ENCODE results near the gene CNTN1.
A peak's percentile ranks its signal among the peaks of the same experiment; 100 is the strongest.
"Not testable (repeated sequence)": the region's sequence is repeated elsewhere in the genome, so short reads cannot be mapped to it uniquely, and the experiment has no call there.

CNTN1 gene

DNA sequence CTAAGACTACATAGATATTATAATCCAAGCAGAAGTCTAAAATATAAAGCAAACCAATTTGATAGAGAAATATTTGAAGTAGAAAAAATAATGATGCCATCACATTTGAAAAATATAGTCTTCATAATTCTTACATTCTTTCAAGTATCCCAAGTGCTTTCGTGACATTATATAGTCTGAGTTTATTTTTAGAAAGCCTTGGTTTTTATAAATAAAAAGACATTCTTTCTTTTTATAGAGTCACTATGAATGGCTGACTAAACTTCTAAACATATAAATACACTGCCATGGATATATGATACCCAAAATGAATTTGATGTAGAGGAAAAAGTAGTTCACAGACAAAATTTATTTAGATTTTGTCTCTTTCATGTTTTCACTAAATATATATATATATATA lies 360.8 kb downstream of the CNTN1 start:
- no peak for DNase-seq

DNA sequence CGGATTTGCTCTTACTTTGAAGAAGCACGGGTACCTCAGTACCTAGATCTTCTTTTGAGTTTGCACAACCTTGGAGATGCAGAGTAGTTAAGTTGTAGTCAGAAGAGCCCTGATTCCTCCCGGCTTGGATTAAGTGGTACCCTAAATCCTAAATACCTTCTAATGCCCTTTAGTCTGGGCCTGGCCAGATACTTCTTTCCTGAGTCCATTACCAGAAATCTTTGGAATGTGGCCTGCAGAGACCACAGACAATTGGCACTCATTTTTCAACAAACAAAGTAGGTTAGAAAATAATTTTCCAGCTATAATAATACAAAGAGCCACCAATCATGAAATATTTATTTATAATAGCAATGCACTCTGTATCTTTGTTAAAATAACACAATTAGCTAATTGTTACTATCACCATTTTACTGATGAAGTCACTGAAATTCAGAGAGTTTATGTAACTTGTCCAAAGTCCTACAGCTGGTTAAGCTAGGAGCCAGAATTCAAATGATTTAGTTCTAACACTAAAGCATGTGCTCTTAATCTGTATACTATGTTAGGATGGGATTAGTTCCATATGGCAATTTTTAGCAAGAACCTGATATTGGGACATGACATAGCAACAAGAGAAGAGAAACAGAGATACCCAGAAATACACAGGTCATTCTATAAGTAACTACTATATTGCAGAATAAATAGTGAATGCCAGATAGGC lies 363.8 kb downstream of the CNTN1 start:
- DNase-seq: no peak

DNA sequence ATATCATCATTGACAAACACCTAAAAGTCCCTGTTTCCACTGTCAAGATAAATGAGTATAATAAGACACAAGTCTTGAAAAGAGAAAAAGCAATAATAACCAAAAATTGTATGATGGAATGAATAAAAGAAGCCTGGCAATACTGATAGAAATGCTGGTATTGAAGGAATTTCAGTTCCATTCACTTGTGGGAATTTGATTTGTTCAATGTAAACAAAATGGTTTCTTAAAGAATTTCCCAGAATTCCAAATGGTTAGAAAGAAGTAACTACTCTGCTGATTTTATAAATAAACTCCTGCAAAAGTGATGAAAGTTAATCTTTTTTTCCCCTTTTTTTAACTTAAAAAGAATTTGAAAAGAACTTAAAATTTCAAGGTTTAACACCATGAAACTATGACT lies 366.0 kb downstream of the CNTN1 start:
- DNase-seq: no peak

DNA sequence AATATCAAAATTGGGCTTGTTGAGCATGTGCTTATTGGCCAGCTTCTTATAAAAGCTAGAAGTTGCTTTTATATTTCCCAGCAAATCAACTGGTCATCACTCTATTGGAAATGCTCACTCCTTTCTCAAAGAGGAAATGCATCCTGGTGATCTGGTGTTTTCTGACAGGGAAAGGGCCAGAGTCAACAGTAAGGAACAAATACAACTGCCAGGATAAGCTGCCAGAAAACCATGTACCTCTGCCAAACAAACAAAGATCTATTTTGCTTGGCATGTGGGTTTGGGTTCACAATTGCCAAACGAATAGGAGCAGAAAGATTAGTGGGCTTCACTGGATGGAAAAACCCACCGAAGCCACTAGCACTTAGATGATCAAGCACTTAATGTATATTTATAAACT lies 369.0 kb downstream of the CNTN1 start:
- no peak for DNase-seq

DNA sequence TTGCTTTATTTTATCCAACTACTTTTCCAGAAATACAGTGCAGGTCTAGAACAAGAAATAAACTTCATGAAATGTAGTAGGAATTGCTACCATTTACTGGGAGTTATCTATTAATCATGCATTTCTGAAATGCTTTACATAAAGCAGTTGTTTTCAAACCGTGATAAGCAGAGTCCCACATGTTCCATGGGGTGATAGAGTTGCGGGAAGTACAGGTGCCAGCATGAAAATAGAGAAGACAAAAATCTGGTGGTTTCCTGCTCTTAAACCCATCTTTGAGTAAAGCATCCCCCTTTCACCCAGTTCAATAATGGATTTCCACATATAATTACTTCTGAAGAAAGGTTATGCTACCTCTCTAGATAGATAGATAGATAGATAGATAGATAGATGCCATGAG lies 372.2 kb downstream of the CNTN1 start:
- DNase-seq: no peak

DNA sequence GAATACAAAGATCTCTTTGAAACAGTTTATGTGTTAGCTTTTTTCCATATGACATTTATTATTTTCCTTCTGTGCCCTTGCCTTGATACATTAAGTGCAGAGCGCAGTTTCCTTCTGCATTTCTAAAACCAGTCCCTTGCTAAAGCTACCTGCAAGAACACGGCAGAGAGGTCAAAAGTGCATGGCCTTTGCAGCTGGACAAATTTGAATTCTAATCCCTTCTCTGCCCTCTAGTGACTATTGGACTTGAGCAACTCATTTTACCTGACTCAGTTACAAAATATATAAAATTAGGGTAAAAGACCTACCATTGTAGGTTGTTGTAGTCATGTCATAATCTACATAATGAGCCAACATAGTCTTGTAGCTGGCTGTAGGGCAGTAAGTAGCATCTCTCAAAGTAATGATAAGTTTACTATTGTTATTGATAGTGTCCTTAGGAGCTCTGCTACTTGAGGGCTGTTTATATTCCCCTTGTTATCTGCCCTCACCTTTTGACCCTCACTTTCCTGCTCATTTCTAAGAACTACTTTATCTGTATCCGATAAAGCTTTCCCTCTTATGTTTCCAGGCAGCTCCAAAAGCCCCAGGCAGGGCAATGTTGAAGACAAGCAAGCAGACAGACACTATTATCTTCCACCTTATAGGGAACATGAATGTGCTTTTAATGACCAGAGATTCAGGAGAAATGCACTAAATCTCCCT lies 375.9 kb downstream of the CNTN1 start:
- DNase-seq: no peak

DNA sequence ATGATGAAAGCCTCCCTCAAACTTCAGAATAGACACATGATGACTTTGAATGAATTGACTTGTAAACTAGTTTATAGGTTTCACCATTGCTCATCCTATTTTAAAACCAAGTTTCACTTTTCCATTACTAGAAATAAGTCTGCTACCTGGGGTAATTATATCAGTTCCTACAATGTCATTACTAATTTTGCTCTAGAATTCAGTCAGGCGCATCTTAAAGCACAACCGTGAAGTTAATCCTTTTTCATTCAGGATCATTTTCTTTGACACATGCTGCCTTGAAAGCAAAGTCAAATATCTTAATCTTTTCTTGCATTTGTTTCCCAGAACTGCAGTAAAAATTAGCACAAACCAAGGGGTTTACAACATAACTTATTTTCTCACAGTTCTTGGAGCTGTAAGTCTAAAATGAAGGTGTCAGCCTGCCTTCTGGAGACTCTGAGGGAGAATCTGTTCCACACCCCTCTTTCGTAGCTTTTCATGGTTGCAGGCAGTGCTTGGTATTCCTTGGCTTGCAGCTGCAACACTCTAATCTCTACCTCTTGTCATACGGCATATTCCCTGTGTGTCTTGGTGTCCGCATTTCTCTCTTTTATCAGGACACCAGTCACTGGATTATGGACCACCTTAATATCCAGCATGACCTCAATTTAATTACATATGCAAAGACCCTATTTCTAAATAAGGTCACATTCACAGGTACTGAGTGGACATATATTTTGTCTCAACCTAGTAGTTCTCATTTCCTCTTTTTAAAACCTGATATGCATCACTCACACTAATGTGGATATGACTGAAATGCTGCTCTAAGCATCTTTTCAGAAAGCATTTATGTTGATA lies 381.6 kb downstream of the CNTN1 start:
- no peak for DNase-seq

DNA sequence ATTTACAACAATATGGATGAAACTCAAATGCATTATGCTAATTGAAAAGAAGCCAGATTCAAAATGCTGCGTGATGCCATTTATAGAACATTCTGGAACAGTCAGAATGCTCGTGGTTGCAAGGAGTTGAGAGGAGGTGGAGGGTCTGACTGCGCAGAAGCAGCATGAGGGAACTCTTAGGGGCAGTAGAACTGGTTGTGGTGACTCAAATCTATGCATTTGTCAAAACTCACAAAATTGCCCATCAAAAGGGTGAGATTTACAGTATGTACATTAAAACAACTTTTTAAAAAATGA lies 382.2 kb downstream of the CNTN1 start:
- DNase-seq: no peak

DNA sequence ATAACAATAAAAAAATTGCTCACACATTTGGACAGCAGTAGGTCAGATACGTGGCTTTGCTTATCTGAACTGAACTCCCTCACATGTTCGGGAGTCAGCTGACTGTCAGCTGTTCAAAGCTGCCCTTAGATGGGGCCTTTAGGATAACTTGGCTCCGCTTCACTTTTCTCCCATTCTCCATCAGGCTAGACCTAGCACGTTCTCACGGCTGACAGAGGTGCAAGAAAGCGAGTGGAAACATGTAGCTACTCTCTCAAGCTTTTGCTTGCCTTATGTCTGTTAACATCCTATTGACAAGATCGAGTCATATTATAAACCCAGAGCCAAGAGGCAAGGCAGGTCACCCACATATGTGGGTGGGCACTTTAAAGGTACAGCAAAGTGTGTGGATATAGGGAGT lies 383.9 kb downstream of the CNTN1 start:
- DNase-seq: no peak

DNA sequence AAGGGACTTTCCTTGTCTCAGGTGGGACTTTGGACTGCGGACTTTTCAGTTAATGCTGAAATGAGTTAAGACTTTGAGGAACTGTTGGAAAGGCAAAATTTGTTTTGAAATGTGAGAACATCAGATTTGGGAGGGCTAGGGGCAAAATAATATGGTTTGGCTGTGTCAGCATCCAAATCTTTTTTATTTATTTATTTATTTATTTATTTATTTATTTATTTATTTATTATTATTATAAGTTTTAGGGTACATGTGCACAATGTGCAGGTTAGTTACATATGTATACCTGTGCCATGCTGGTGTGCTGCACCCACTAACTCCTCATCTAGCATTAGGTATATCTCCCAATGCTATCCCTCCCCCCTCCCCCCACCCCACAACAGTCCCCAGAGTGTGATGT lies 389.0 kb downstream of the CNTN1 start:
- DNase-seq: not testable (repeated sequence)

DNA sequence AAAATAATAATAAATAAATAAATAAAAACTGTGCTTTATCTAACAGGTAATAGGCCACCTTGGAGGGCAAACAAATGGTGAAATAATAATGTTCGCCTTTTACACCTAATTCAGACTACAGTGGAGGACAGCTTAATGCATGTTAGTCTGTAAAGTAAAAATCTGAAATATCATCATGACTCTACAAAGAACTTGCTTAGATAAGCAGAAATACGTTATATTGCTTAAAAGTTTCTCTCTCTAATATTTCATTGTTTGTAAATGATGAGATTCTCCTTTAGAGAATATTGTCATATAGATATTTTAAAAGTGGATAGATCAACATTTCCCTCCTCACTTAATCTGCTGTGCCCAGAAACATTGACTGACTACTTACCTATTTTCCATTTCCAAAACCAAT lies 397.2 kb downstream of the CNTN1 start:
- DNase-seq: no peak

DNA sequence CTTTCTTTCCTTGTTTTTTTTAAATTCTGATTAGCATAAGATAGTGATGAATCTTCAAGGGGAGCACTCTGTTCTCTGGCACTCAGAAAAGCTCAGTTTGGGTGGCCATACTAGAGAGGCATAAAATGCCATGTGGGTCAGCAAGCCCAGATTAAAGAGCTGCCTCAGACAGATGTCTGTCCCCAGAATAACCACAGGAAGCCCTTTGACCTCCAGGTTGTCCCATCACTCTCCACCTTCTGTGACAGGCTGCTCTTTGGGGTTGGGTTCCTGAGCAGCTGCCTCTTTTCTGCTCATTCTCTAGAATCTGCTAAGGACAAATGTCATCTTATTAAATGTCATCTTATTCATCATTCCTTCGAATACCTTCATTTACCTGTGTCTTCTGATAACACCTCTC lies 399.9 kb downstream of the CNTN1 start:
- DNase-seq: no peak

DNA sequence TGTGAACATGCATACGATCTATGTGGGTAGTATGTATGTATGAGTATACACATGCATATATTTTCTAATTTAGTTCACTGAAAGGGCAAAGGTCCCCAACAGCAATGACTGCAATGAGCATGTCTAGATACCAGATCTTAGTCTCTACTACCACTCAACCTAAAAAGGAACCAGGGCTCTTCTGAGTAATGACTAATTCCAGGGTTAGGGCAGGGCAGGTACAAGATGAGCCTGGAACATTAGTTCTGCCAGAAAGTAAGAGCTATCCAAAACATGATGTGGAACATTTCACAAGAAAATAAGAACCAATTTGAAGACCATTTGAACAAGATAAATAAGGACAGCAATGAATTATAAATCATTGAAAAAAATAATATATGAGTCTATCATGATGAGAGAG lies 404.6 kb downstream of the CNTN1 start:
- DNase-seq: no peak

DNA sequence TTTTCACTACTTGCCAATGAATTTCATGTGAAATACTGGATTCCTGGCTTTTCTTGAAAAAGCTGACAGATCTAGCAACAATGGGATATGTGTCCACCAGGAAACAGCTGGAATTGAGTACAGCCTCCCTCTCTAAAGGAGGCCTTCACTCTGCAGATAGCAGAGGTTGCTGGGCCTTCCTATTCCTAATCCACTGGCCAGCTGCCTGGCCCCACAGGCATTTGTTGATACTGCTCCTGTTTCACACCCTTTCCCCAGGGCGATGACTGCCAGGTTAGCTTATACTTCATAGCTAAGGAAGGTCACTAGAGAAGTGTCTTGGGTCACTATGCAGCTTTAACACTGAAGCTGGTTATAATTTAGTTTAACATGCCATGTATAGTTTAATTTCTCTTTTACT lies 408.3 kb downstream of the CNTN1 start:
- DNase-seq: no peak

DNA sequence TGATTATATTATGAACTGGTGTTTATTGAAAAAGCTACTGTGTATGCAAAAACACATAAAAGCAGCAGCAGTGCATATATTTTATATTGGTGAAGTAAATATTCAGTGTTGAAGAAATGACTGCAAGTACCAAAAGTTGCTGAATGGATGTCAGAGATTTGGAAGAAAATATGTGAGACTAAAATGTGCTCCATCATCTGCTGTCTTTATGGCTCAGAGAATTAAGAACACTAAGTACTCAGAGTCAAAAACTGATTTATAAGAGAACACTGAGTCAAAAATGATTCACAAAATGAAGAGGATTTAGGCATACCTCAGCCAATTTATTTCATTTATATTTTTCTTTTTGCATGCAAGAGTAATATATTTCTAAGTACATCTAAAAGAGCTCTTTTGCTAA lies 409.6 kb downstream of the CNTN1 start:
- DNase-seq: no peak

DNA sequence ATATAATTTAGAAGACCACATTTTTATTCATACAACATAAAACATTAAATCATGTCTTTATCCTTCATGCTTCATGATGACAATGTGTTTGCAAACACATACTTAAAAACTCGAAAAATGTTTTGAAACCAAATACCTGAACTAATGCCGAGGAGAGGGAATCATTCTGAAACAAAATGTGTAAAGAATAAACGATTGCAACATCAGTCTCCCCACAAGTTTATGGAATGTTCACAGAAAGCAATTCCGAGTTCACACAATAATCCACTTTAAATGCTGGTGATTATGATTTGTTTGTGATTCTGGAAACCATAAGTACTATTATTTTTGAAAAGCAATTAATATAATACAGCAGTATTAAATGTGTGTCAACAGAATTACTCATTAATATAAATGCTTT lies 411.4 kb downstream of the CNTN1 start:
- DNase-seq: no peak

DNA sequence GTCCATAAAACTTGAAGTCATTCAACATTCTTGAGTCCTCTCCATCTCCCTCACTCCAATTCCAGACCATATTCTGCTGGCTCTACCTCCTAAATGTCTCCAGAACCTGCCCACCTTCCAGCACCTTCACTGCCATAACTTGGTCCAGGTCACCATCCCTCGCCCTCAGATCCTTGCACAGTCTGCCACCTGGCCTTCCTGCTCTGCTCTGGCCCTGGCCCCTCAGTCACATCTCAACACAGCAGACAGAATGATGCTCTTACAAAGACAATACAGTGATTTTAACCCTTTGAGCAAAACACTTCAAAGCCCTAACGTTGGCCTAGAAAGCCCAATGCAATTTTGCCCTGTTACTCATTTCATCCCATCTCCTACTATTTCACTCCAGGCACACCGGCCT lies 414.1 kb downstream of the CNTN1 start:
- no peak for DNase-seq

DNA sequence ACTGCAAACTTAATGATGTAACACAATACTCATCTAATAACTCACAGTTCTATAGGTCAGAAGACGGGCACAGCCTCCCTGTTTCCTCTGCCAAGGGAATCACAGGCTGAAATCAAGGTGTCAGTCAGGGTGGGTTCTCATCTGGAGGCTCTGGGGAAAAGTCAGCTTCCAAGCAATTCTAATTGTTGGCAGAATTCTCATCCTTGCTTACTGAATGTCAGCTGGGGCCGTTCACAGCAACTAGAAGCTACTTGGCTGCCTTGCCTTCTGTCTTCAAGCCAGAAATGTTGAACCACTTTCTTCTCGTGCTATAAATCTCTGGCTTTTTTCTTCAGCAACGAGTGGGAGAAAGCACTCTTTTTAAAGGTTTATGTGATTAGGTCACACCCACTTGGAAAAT lies 415.8 kb downstream of the CNTN1 start:
- no peak for DNase-seq

DNA sequence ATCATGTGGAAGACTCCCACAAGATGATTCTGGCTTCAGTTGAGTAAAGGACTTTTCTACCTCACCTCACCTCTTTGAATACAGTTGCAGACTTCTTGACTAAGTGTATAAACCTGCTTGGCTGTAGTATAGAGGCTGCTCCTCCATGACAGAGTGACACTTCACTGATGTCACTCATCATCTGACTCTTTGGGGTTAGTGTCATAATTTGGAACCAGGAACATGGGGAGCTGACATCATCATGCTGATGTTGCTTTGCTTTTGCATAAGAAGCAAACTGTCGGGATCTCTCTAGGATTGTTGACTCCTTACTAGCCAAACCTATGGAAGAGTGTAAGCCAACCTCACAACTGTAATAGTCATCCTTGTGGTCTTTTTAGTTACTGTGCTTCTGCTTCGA lies 420.7 kb downstream of the CNTN1 start:
- no peak for DNase-seq

DNA sequence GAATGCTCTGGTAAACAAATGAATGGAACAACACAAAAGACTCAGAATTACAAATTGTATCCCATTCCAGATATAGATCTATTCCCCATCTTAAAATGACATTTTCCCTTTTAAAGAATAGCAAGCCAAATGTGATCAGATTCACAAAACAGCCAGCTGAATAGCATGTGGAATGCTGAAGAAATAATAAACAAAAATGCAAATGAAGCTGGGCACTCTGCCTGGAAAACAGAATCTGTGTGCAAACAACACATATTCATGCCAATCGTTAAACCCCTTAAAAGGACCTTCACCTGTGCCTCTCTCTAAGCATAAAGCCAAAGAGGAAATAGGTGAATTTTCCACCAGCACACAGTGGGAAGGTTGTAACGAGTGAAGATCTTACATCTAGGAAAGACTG lies 428.0 kb downstream of the CNTN1 start:
- DNase-seq: peak; percentile 26

DNA sequence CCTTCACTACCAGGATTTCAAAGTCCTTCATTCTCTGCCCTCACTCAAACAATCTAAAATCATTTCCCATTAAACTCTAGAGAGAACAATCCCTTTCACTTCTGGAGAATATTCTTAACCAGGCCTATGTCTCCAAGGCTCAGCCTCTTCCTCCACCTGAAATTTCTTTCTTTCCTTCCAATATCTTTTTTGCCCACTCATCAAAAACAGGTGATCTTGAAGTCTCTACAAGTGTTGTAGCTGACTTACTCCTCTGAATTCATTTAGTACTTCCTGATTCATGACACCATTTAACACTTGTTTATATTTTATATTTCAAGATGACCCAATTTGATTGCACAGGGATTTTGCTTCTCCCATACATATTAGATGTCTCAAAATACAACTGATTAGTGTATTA lies 429.1 kb downstream of the CNTN1 start:
- no peak for DNase-seq
